Measurements from ENCODE around the gene STK39.

The STK39 gene

DNA sequence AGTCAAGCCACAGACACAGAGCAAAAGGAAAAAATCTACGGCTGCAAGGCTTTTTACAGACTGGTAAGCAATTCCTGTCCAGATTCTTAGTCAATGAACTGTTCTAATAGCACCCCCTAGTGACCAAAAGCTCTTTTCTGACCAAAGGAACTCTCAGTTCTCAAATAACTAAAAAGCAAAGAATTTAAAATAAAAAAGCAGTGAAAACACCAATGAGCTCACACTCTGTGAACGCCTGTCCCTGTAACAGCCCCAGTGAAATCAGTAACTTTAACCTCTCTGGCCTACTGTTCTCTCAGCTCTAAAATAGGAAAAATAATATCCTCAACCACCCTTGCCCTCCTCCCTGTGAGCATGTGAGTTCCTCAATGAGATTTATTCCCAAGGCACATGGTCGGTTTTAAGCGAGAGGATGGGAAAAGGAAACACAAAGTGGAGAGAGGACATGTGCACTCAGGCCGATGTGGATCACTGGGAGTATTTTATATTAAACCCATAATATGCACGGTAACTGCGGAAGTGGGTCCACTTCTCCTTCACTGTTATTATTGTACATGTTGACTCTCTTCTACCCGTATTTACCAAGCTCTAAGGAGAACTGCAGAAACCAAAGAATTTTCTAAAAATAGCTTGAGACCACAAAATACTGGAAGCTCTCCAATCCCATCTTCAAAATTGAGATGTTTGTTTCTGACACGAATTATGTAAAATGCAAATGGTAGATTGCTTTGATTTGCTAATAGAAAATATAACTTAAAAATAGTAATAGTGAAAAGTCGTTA lies 128.5 kb downstream of the STK39 start:
- Histone ChIP-seq H3K4ac (ENCODE audit: low read depth, low read length) (no peak overlapping the region), H3K79me2 (ENCODE audit: control insufficient read depth, insufficient read depth, low read length) (no peaks in the 10 kb centered on the region), H4K8ac (ENCODE audit: low read depth, low read length) (no peak overlapping the region), H3K27ac (ENCODE audit: low read depth, low read length) (no peak overlapping the region), H3K4me3 (ENCODE audit: low read length) (no peak overlapping the region), H3K36me3 (ENCODE audit: control insufficient read depth, insufficient read depth, low read length) (no peaks in the 10 kb centered on the region), H3K18ac (ENCODE audit: low read length) (no peak overlapping the region), H3K9ac (ENCODE audit: low read length) (peak overlapping the region; percentile 5), H3K79me1 (ENCODE audit: low read length) (no peaks in the 10 kb centered on the region), H3K4me1 (ENCODE audit: control insufficient read depth, low read depth, low read length) (no peaks in the 10 kb centered on the region), H2BK15ac (replicated peaks; ENCODE audit: low read depth) (no peak overlapping the region), H2AK5ac (ENCODE audit: low read length) (no peak overlapping the region), H3K27me3 (ENCODE audit: insufficient read depth, low read length, poor library complexity) (no peaks in the 10 kb centered on the region), H3K56ac (ENCODE audit: low read length) (no peak overlapping the region), H2BK5ac (ENCODE audit: low read length) (no peak overlapping the region), H3K4me2 (ENCODE audit: low read length) (no peak overlapping the region), H2BK120ac (ENCODE audit: low read depth, low read length) (no peak overlapping the region), H3K23ac (ENCODE audit: low read length) (no peak overlapping the region), H4K5ac (ENCODE audit: low read length) (no peak overlapping the region)
- peak; percentile 87 for DNase-seq
- WGBS (ENCODE audit: extremely low coverage, insufficient coverage, low lambda C conversion rate), result no CpG with 5 or more reads among the region's 10 CpGs

DNA sequence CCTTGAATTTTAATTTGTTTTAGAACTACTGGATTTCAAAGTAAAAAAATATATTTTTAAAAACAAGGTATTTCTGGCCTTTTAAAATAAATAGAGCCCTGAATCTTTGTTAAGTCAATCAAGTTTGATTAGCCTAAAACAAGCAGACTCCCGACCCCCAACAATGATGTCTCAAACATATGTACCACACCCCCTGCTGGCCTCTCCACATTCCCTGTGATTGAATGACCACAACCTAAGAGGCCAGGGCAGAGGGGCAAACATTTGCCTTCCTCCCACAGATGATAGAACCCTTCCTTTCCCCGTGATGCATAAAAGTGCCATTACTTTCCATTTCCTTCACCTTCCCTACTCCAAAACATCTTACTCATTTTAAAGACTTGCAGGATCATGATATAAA lies 130.9 kb downstream of the STK39 start:
- no peaks in the 10 kb centered on the region for H3K4me1 ChIP-seq (ENCODE audit: control insufficient read depth, low read depth, low read length)
- H2BK120ac ChIP-seq (ENCODE audit: low read depth, low read length), result no peak overlapping the region
- WGBS (ENCODE audit: extremely low coverage, insufficient coverage, low lambda C conversion rate), result no CpG with 5 or more reads among the region's 2 CpGs
- H3K18ac ChIP-seq (ENCODE audit: low read length), result no peak overlapping the region
- H2BK15ac ChIP-seq (replicated peaks; ENCODE audit: low read depth), result no peak overlapping the region
- H2BK5ac ChIP-seq (ENCODE audit: low read length), result no peak overlapping the region
- no peaks in the 10 kb centered on the region for H3K79me1 ChIP-seq (ENCODE audit: low read length)
- H3K4me2 ChIP-seq (ENCODE audit: low read length), result no peak overlapping the region
- no peak overlapping the region for H3K4ac ChIP-seq (ENCODE audit: low read depth, low read length)
- H3K9ac ChIP-seq (ENCODE audit: low read length), result no peak overlapping the region
- H2AK5ac ChIP-seq (ENCODE audit: low read length), result no peak overlapping the region
- H4K5ac ChIP-seq (ENCODE audit: low read length), result no peak overlapping the region
- H3K56ac ChIP-seq (ENCODE audit: low read length), result no peak overlapping the region
- H4K8ac ChIP-seq (ENCODE audit: low read depth, low read length), result no peak overlapping the region
- no peak overlapping the region for H3K27ac ChIP-seq (ENCODE audit: low read depth, low read length)
- H3K36me3 ChIP-seq (ENCODE audit: control insufficient read depth, insufficient read depth, low read length), result no peaks in the 10 kb centered on the region
- no peak overlapping the region for H3K4me3 ChIP-seq (ENCODE audit: low read length)
- peak; percentile 73 for DNase-seq
- no peak overlapping the region for H3K23ac ChIP-seq (ENCODE audit: low read length)
- H3K27me3 ChIP-seq (ENCODE audit: insufficient read depth, low read length, poor library complexity), result no peaks in the 10 kb centered on the region
- H3K79me2 ChIP-seq (ENCODE audit: control insufficient read depth, insufficient read depth, low read length), result no peaks in the 10 kb centered on the region

DNA sequence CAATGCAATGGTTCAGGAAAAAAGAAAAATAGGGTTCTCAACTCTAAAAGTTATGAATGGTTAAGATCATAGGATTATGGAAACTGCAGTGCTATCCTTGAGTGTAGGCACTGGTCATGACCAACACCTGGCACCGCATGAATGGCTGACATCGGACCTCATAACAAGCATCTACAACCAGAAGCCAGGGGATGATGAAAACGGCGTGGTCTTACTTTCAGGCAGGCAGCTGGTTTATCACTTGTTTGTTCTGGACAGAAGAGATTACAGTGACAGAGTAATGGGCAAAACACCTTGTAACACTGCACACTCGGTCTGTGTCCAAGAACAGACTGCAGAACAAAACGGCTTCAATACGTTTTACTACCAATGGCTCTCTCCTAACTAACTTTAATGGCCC lies 132.8 kb downstream of the STK39 start:
- Histone ChIP-seq H2BK15ac (replicated peaks; ENCODE audit: low read depth) (no peak overlapping the region), H3K4me1 (ENCODE audit: control insufficient read depth, low read depth, low read length) (no peaks in the 10 kb centered on the region), H2AK5ac (ENCODE audit: low read length) (no peak overlapping the region), H3K23ac (ENCODE audit: low read length) (no peak overlapping the region), H3K79me1 (ENCODE audit: low read length) (no peaks in the 10 kb centered on the region), H3K79me2 (ENCODE audit: control insufficient read depth, insufficient read depth, low read length) (no peaks in the 10 kb centered on the region), H2BK120ac (ENCODE audit: low read depth, low read length) (no peak overlapping the region), H3K18ac (ENCODE audit: low read length) (no peak overlapping the region), H4K5ac (ENCODE audit: low read length) (no peak overlapping the region), H3K27ac (ENCODE audit: low read depth, low read length) (no peak overlapping the region), H2BK5ac (ENCODE audit: low read length) (no peak overlapping the region), H3K9ac (ENCODE audit: low read length) (no peak overlapping the region), H3K36me3 (ENCODE audit: control insufficient read depth, insufficient read depth, low read length) (no peaks in the 10 kb centered on the region), H3K4me2 (ENCODE audit: low read length) (no peak overlapping the region), H4K8ac (ENCODE audit: low read depth, low read length) (no peak overlapping the region), H3K56ac (ENCODE audit: low read length) (no peak overlapping the region), H3K27me3 (ENCODE audit: insufficient read depth, low read length, poor library complexity) (no peaks in the 10 kb centered on the region), H3K4ac (ENCODE audit: low read depth, low read length) (no peak overlapping the region), H3K4me3 (ENCODE audit: low read length) (no peak overlapping the region)
- WGBS (ENCODE audit: extremely low coverage, insufficient coverage, low lambda C conversion rate), result no CpG with 5 or more reads among the region's 7 CpGs
- no peak for DNase-seq

DNA sequence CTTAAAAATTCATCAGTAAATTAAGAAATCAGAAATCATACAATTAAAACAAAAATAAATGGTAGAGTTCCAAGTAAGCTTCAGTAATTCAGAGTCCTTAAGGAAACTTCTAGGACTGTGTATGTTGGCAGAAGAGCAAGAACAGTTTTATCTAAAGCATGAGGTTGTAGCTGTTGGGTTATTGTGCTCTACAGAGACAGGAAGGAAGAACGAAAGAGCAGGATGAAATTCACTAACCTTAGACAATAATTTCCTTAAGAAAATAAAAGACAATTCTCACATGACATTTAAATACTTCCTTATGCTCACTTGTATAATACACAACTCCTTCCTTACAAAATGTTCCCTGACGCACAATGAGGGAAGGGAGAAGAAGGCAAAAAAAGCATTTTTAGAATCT lies 133.4 kb downstream of the STK39 start:
- Histone ChIP-seq H3K27me3 (ENCODE audit: insufficient read depth, low read length, poor library complexity) (no peaks in the 10 kb centered on the region), H3K56ac (ENCODE audit: low read length) (no peak overlapping the region), H3K36me3 (ENCODE audit: control insufficient read depth, insufficient read depth, low read length) (no peaks in the 10 kb centered on the region), H3K18ac (ENCODE audit: low read length) (no peak overlapping the region), H4K5ac (ENCODE audit: low read length) (no peak overlapping the region), H2BK120ac (ENCODE audit: low read depth, low read length) (no peak overlapping the region), H2BK5ac (ENCODE audit: low read length) (no peak overlapping the region), H3K4me2 (ENCODE audit: low read length) (no peak overlapping the region), H3K27ac (ENCODE audit: low read depth, low read length) (no peak overlapping the region), H3K9ac (ENCODE audit: low read length) (no peak overlapping the region), H3K4me1 (ENCODE audit: control insufficient read depth, low read depth, low read length) (no peaks in the 10 kb centered on the region), H3K79me1 (ENCODE audit: low read length) (no peaks in the 10 kb centered on the region), H3K79me2 (ENCODE audit: control insufficient read depth, insufficient read depth, low read length) (no peaks in the 10 kb centered on the region), H3K4me3 (ENCODE audit: low read length) (no peak overlapping the region), H3K23ac (ENCODE audit: low read length) (no peak overlapping the region), H2BK15ac (replicated peaks; ENCODE audit: low read depth) (no peak overlapping the region), H4K8ac (ENCODE audit: low read depth, low read length) (no peak overlapping the region), H2AK5ac (ENCODE audit: low read length) (no peak overlapping the region), H3K4ac (ENCODE audit: low read depth, low read length) (no peak overlapping the region)
- no CpG with 5 or more reads among the region's 2 CpGs for WGBS (ENCODE audit: extremely low coverage, insufficient coverage, low lambda C conversion rate)
- no peak for DNase-seq

DNA sequence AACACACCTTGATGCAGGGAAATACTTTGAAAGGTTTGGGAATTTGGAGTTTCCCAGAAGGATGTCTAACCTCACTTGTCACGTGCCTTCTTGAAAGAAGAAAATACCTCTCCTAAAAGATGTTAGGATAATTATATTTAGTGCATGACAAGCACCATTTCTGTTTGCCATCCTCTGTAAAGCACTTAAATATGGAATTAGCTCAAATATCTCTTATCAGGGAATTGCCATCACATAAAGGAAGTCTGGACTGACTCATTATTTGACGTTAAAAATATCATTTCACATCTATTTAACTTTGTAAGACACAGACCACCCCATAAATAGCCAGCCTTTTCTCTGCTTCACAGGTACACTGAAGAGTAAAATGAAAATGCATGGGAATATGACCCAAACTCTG lies 140.1 kb downstream of the STK39 start:
- H3K4me1 ChIP-seq (ENCODE audit: control insufficient read depth, low read depth, low read length), result no peaks in the 10 kb centered on the region
- H3K56ac ChIP-seq (ENCODE audit: low read length), result no peak overlapping the region
- H3K4ac ChIP-seq (ENCODE audit: low read depth, low read length), result no peak overlapping the region
- no peak overlapping the region for H2BK15ac ChIP-seq (replicated peaks; ENCODE audit: low read depth)
- no peak overlapping the region for H2BK120ac ChIP-seq (ENCODE audit: low read depth, low read length)
- H2AK5ac ChIP-seq (ENCODE audit: low read length), result no peak overlapping the region
- WGBS (ENCODE audit: extremely low coverage, insufficient coverage, low lambda C conversion rate), result no CpG with 5 or more reads among the region's 2 CpGs
- no peak overlapping the region for H4K5ac ChIP-seq (ENCODE audit: low read length)
- H3K27ac ChIP-seq (ENCODE audit: low read depth, low read length), result no peak overlapping the region
- no peaks in the 10 kb centered on the region for H3K36me3 ChIP-seq (ENCODE audit: control insufficient read depth, insufficient read depth, low read length)
- H3K79me1 ChIP-seq (ENCODE audit: low read length), result no peaks in the 10 kb centered on the region
- no peak overlapping the region for H3K18ac ChIP-seq (ENCODE audit: low read length)
- H3K23ac ChIP-seq (ENCODE audit: low read length), result no peak overlapping the region
- H3K79me2 ChIP-seq (ENCODE audit: control insufficient read depth, insufficient read depth, low read length), result no peaks in the 10 kb centered on the region
- H2BK5ac ChIP-seq (ENCODE audit: low read length), result no peak overlapping the region
- no peak overlapping the region for H3K4me2 ChIP-seq (ENCODE audit: low read length)
- no peak for DNase-seq
- no peak overlapping the region for H3K4me3 ChIP-seq (ENCODE audit: low read length)
- H3K27me3 ChIP-seq (ENCODE audit: insufficient read depth, low read length, poor library complexity), result no peaks in the 10 kb centered on the region
- H3K9ac ChIP-seq (ENCODE audit: low read length), result no peak overlapping the region
- no peak overlapping the region for H4K8ac ChIP-seq (ENCODE audit: low read depth, low read length)

DNA sequence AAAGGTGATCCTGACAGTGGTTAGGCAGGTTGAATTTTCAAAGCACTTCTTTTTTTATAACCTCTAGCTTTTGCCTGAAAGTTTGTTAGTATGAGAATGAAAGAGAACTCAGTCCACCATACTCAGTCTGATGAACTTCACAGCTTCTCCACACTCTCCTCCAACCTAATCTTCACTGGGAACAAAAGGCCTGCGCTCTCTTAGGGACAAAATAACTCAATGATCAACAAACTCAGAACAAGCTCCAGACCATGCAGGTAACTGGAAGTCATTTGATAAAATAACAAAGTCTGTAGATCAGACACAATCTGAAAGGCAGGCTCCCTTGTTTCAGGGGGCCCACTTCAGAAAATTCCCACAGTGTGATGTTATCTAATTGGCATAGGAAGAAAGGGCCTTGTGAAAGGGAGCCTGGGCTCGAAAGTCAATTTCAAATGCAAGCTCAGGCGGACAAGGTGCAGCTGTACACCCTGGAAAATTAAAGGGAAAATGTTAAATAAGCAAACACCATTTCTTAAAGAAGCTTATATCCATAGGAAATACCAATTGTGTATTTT lies 142.2 kb downstream of the STK39 start:
- Histone ChIP-seq H3K79me2 (ENCODE audit: control insufficient read depth, insufficient read depth, low read length) (no peaks in the 10 kb centered on the region), H3K4me3 (ENCODE audit: low read length) (no peak overlapping the region), H3K4me2 (ENCODE audit: low read length) (no peak overlapping the region), H3K27me3 (ENCODE audit: insufficient read depth, low read length, poor library complexity) (no peaks in the 10 kb centered on the region), H2BK15ac (replicated peaks; ENCODE audit: low read depth) (no peak overlapping the region), H2AK5ac (ENCODE audit: low read length) (no peak overlapping the region), H3K9ac (ENCODE audit: low read length) (no peak overlapping the region), H3K27ac (ENCODE audit: low read depth, low read length) (no peak overlapping the region), H3K23ac (ENCODE audit: low read length) (no peak overlapping the region), H3K18ac (ENCODE audit: low read length) (no peak overlapping the region), H4K8ac (ENCODE audit: low read depth, low read length) (no peak overlapping the region), H3K36me3 (ENCODE audit: control insufficient read depth, insufficient read depth, low read length) (no peaks in the 10 kb centered on the region), H3K79me1 (ENCODE audit: low read length) (no peaks in the 10 kb centered on the region), H2BK120ac (ENCODE audit: low read depth, low read length) (no peak overlapping the region), H3K56ac (ENCODE audit: low read length) (no peak overlapping the region), H3K4ac (ENCODE audit: low read depth, low read length) (no peak overlapping the region), H2BK5ac (ENCODE audit: low read length) (no peak overlapping the region), H3K4me1 (ENCODE audit: control insufficient read depth, low read depth, low read length) (no peaks in the 10 kb centered on the region), H4K5ac (ENCODE audit: low read length) (no peak overlapping the region)
- WGBS (ENCODE audit: extremely low coverage, insufficient coverage, low lambda C conversion rate), result no CpG with 5 or more reads among the region's 3 CpGs
- DNase-seq, result no peak
